GM21390 (cell line): ENCODE data around the gene WFS1.

Source experiments
- ATAC-seq: cut with Tn5 transposase; IDR thresholded peaks from one replicate; pipeline ENCODE4 v1.9.1; 2021; ENCODE audit not compliant: unreplicated experiment

Gene WFS1

GRCh38 chr4:6336166-6336565 is 66.5 kb downstream of the WFS1 start:
- no peak for ATAC-seq

GRCh38 chr4:6337331-6337935 is 67.8 kb downstream of the WFS1 start:
- ATAC-seq = no peak

GRCh38 chr4:6338175-6338950 is 68.7 kb downstream of the WFS1 start:
- no peak for ATAC-seq

- ATAC-seq = no peak
Observed at GRCh38 chr4:6338951-6339817, 69.5 kb downstream of the WFS1 start.

GRCh38 chr4:6339818-6340445 is 70.3 kb downstream of the WFS1 start:
- no peak for ATAC-seq

GRCh38 chr4:6340446-6341015 is 70.9 kb downstream of the WFS1 start:
- ATAC-seq = no peak

GRCh38 chr4:6341696-6342095 is 72.0 kb downstream of the WFS1 start:
- ATAC-seq = no peak

GRCh38 chr4:6342530-6343293 is 73.1 kb downstream of the WFS1 start:
- ATAC-seq = no peak

- no peak for ATAC-seq
Observed at GRCh38 chr4:6343939-6344408, 74.3 kb downstream of the WFS1 start.

- ATAC-seq = no peak
Observed at GRCh38 chr4:6345096-6345830, 75.6 kb downstream of the WFS1 start.

- no peak for ATAC-seq
Observed at GRCh38 chr4:6345866-6346265, 76.2 kb downstream of the WFS1 start.

- ATAC-seq = no peak
Observed at GRCh38 chr4:6346373-6347110, 76.9 kb downstream of the WFS1 start.

- ATAC-seq = no peak
Observed at GRCh38 chr4:6347511-6348045, 77.9 kb downstream of the WFS1 start.

GRCh38 chr4:6348408-6348807 is 78.8 kb downstream of the WFS1 start:
- ATAC-seq = no peak

- no peak for ATAC-seq
Observed at GRCh38 chr4:6349896-6350603, 80.4 kb downstream of the WFS1 start.

- ATAC-seq = no peak
Observed at GRCh38 chr4:6350646-6351045, 81.0 kb downstream of the WFS1 start.

- ATAC-seq = no peak
Observed at GRCh38 chr4:6351246-6352000, 81.8 kb downstream of the WFS1 start.
